AG04449 (cell line): ENCODE measurements around the gene TMSB10.

Experiments used
- CTCF ChIA-PET: fragments of 350-600 bp; formaldehyde crosslinking; extraction: SDS; loops from one replicate; lab custom pipeline; 2021; ENCODE audit warnings: antibody characterized with exemption; lab: Yijun Ruan, JAX
- POLR2A ChIA-PET: fragments of 400-600, 350-600 bp; formaldehyde crosslinking; extraction: SDS; loops from one replicate; lab custom pipeline; 2020; ENCODE audit warnings: antibody characterized with exemption, inconsistent platforms; lab: Yijun Ruan, JAX
- DNase-seq: peaks from one replicate; pipeline ENCODE4 v3.0.0-alpha.2; 2010; ENCODE audit warnings: low read depth, low spot score
- H3K4me3 ChIP-seq: 2 replicates; pipeline ENCODE4 v1.5.1; 2011; ENCODE audit warnings: low read depth, mild to moderate bottlenecking, control low read depth, low read length
- TF ChIP-seq, protein P1 (sequence below): IDR thresholded peaks from one replicate; pipeline ENCODE4 v1.5.1; 2011; ENCODE audit warnings: mild to moderate bottlenecking, moderate library complexity, low read length, control low read depth, inconsistent platforms; ENCODE audit not compliant: insufficient read depth; ENCODE audit errors: missing control alignments

Gene TMSB10

GRCh38 chr2:84904717-84905174 is 710 bp upstream of the TMSB10 start:
- ChIA-PET POLR2A (interaction anchor here (0.6 to 4.8 kb wide), 4 partner anchors 16 to 54 kb away, joined by 3 to 71 read pairs (median 22); partner anchors contain the start of gene TRABD2A), CTCF (interaction anchor here (1.0 to 4.7 kb wide), 2 partner anchors 18 to 21 kb away, joined by 3 to 50 read pairs; no protein-coding TSS in a partner anchor)
- peak overlapping the region; percentile 80 for H3K4me3 ChIP-seq
- no peak for DNase-seq
- TF ChIP-seq, protein P1, sequence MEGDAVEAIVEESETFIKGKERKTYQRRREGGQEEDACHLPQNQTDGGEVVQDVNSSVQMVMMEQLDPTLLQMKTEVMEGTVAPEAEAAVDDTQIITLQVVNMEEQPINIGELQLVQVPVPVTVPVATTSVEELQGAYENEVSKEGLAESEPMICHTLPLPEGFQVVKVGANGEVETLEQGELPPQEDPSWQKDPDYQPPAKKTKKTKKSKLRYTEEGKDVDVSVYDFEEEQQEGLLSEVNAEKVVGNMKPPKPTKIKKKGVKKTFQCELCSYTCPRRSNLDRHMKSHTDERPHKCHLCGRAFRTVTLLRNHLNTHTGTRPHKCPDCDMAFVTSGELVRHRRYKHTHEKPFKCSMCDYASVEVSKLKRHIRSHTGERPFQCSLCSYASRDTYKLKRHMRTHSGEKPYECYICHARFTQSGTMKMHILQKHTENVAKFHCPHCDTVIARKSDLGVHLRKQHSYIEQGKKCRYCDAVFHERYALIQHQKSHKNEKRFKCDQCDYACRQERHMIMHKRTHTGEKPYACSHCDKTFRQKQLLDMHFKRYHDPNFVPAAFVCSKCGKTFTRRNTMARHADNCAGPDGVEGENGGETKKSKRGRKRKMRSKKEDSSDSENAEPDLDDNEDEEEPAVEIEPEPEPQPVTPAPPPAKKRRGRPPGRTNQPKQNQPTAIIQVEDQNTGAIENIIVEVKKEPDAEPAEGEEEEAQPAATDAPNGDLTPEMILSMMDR: no peak

DNA sequence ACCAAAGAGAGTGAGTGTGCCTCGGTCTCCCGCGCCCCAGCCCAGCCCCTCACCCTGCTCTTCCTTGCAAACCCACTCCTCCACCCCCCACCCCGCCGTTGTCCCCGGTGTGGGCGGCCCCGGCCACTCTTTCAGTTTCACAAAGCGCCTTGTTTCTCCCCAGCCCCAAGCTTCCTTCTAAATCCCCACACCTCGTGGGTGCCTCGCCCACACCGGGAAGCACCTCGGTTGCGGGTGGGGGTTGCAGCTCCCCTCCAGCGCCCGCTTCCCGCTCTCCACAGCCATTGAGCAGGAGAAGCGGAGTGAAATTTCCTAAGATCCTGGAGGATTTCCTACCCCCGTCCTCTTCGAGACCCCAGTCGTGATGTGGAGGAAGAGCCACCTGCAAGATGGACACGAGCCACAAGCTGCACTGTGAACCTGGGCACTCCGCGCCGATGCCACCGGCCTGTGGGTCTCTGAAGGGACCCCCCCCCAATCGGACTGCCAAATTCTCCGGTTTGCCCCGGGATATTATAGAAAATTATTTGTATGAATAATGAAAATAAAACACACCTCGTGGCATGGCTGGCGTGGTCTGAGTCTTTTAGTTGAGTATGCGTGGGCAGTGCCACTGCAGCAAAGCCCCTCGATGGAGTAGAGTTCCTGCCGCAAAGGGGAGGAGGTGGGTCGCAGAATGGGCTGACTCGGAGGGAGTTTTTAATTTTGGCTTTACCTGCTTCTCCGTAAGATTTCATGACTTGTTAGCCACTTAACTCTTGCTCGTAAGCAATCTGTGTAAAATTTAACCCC is 848 bp downstream of the TMSB10 start:
- peak overlapping the region; percentile 86 for H3K4me3 ChIP-seq
- ChIA-PET CTCF (interaction anchor here (0.8 to 4.7 kb wide), 5 partner anchors 11 to 38 kb away, joined by 3 to 50 read pairs (median 4); no protein-coding TSS in a partner anchor), POLR2A (interaction anchor here (0.6 to 4.8 kb wide), 17 partner anchors 8 to 655 kb away, joined by 3 to 71 read pairs (median 5); partner anchors contain the start of gene TRABD2A)
- no peak for DNase-seq
- TF ChIP-seq, protein P1: no peak

GRCh38 chr2:84906900-84907714 is 1.7 kb downstream of the TMSB10 start:
- ChIA-PET POLR2A (interaction anchor here (0.6 to 4.8 kb wide), 13 partner anchors 7 to 413 kb away, joined by 3 to 71 read pairs (median 4); no protein-coding TSS in a partner anchor), CTCF (interaction anchor here (0.8 to 4.7 kb wide), 5 partner anchors 10 to 38 kb away, joined by 3 to 50 read pairs (median 4); no protein-coding TSS in a partner anchor)
- DNase-seq: no peak
- TF ChIP-seq, protein P1: no peak
- H3K4me3 ChIP-seq: peak overlapping the region; percentile 86

DNA sequence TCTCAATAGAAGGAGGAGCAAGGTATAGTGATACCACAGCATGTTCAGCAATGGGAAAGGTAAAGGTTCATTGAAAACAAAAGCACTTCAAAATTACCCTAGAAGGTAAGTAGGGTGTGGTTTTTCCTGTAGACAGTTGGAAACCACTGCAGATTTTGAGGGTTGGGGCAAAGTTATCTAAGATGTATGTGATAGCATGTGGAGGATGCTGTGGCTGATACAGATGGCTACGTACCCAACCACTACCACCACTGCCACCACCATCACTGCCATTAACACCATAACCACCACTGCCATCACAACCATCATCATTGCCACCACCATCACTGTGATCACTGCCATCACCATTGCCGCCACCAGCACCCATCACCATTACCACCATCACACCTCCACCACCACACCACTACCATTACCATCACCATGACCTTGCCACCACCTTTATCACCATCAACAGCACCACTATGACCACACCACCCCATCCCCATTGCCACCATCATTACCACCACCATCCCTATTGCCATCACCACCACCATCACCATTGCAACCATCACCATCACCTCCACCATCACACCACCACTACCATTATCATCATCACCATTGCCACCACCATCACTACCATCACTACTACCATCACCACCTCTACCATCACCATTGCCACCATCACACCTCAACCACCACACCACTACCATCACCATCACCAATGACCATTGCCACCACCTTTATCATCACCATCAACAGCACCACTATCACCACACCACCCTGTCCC is 3.7 kb downstream of the TMSB10 start:
- CTCF ChIA-PET: interaction anchor here (1.1 to 4.7 kb wide), 3 partner anchors 8 to 16 kb away, joined by 4 to 50 read pairs (median 8); no protein-coding TSS in a partner anchor
- no peak for DNase-seq
- no peak overlapping the region for H3K4me3 ChIP-seq
- POLR2A ChIA-PET: interaction anchor here (2.5 to 4.8 kb wide), 3 partner anchors 11 to 38 kb away, joined by 18 to 71 read pairs (median 25); no protein-coding TSS in a partner anchor
- TF ChIP-seq, protein P1: no peak

DNA sequence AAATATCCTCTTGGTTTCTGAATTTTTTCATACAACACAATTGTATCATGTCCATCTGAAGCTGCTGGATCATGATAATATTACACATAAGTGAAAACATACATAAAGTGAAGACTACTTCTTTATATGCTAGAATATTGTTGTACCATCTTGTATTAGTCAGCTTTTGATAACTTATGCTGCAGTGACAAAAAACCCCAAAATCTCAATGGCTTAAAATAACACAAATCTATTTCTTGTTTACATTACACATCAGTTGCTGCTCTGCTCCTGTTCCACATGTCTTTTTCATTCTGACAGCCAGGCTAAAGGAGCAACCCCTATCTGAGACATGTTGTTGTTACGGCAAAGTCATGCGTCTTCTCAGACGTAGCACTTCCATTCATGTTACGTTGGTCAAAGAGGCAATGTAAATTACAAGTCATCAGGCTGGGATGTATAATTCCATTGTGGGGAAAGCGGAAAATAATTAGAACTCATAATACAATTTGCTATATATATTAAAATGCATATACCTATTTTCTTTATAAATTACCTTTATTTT is 5.8 kb downstream of the TMSB10 start:
- CTCF ChIA-PET: interaction anchor here (0.5 to 6.1 kb wide), 2 partner anchors 13 to 16 kb away, joined by 3 to 44 read pairs; no protein-coding TSS in a partner anchor
- TF ChIP-seq, protein P1: no peak
- DNase-seq: no peak
- no peak overlapping the region for H3K4me3 ChIP-seq
- POLR2A ChIA-PET: no interaction called here
